ENCODE results near the gene DSCAML1. TPM values are rescaled to one million over a fixed set of nuclear protein-coding genes. Genes with fewer than 3 reads are reported as not detected.

The DSCAML1 gene
- total and polyA plus RNA-seq, 4 donors = 0.18 to 1.5 (median 1.1) TPM

GRCh38 chr11:117691218-117691514 is 105.8 kb downstream of the DSCAML1 start:
- no peak for ATAC-seq (ENCODE audit: insufficient read depth, low FRiP score)
- 57 to 68% methylated on average over 4 of the region's 4 CpGs for WGBS, 2 donors
- Histone ChIP-seq H3K9ac (ENCODE audit: insufficient read depth in 1 of 2, low read length in 2 of 2) (no peak overlapping the region), H3K4me3 (no peak overlapping the region), H3K27me3 (ENCODE audit: control insufficient read depth in 3 of 3, insufficient read depth in 3 of 3, low read length in 2 of 3) (peaks cover 0 to 3% (median 2%) of the 10 kb centered on the region in 3 donors), H3K27ac (ENCODE audit: low read depth in 1 of 2, low read length in 1 of 2) (no peak overlapping the region), H3K36me3 (ENCODE audit: control insufficient read depth in 4 of 4, insufficient read depth in 4 of 4, low read length in 4 of 4) (no peaks in the 10 kb centered on the region), H3K4me1 (ENCODE audit: control insufficient read depth in 5 of 5, insufficient read depth in 5 of 5, low read length in 5 of 5) (peaks cover 0 to 5% (median 0%) of the 10 kb centered on the region in 5 donors), H3K9me3 (ENCODE audit: control insufficient read depth in 4 of 4, insufficient read depth in 3 of 4, low read length in 3 of 4) (peaks cover 0 to 4% (median 0%) of the 10 kb centered on the region in 4 donors)
- no peak for TF ChIP-seq CTCF (IDR thresholded peaks at IDR 0.05; ENCODE audit: control extremely low read depth, extremely low read depth)
- DNase-seq = no peak

- TF ChIP-seq CTCF (IDR thresholded peaks at IDR 0.05; ENCODE audit: control extremely low read depth, extremely low read depth) = no peak
- H3K4me1 ChIP-seq (ENCODE audit: control insufficient read depth in 5 of 5, insufficient read depth in 5 of 5, low read length in 5 of 5) = peaks cover 0 to 5% (median 0%) of the 10 kb centered on the region in 5 donors
- ATAC-seq (ENCODE audit: insufficient read depth, low FRiP score) (no peak), DNase-seq (no peak)
- no peak overlapping the region for H3K27ac ChIP-seq (ENCODE audit: low read depth in 1 of 2, low read length in 1 of 2)
- 83 to 85% methylated on average over 8 of the region's 8 CpGs for WGBS, 2 donors
- no peaks in the 10 kb centered on the region for H3K36me3 ChIP-seq (ENCODE audit: control insufficient read depth in 4 of 4, insufficient read depth in 4 of 4, low read length in 4 of 4)
- H3K27me3 ChIP-seq (ENCODE audit: control insufficient read depth in 3 of 3, insufficient read depth in 3 of 3, low read length in 2 of 3) = peaks cover 0 to 3% (median 2%) of the 10 kb centered on the region in 3 donors
- H3K4me3 ChIP-seq = no peak overlapping the region
- H3K9ac ChIP-seq (ENCODE audit: insufficient read depth in 1 of 2, low read length in 2 of 2) = no peak overlapping the region
- peaks cover 0 to 4% (median 0%) of the 10 kb centered on the region in 4 donors for H3K9me3 ChIP-seq (ENCODE audit: control insufficient read depth in 4 of 4, insufficient read depth in 3 of 4, low read length in 3 of 4)
These were observed 106.4 kb downstream of the DSCAML1 start for GRCh38 chr11:117690484-117691217.

DNA sequence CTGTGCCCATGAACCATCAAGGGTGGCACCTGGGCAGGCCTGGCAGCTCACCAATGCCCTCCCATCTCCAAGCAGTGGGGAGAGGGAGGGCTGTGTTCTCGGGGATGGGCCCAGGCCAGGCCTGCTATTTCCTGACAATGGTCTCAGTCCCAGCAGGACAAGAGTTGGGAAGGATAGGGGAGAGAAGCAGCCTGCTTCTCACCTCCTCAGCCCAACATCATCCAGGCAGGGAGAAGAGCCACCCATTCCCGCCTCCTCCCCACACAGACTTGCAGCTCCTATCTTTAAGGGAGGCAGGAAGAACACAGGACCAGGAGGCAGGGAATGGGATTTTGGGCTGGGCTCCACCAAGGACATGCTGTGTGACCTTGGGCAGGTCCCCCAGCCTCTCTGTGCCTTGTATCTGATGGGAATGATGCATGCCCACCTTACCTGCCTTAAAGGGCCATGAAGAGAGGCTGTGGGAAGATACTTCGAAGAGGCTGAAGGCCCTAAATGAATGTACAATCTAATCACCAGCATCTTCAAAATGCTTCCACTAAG is 108.7 kb downstream of the DSCAML1 start:
- H3K4me3 ChIP-seq = no peak overlapping the region
- H3K36me3 ChIP-seq (ENCODE audit: control insufficient read depth in 4 of 4, insufficient read depth in 4 of 4, low read length in 4 of 4) = no peaks in the 10 kb centered on the region
- peak overlapping the region in 1 of 2 donors; percentile 17 for H3K9ac ChIP-seq (ENCODE audit: insufficient read depth in 1 of 2, low read length in 2 of 2)
- 67 to 86% methylated on average over 3 of the region's 3 CpGs for WGBS, 2 donors
- ATAC-seq (ENCODE audit: insufficient read depth, low FRiP score) = no peak
- TF ChIP-seq CTCF (IDR thresholded peaks at IDR 0.05; ENCODE audit: control extremely low read depth, extremely low read depth) = no peak
- no peak for DNase-seq
- peaks cover 0 to 5% (median 0%) of the 10 kb centered on the region in 5 donors for H3K4me1 ChIP-seq (ENCODE audit: control insufficient read depth in 5 of 5, insufficient read depth in 5 of 5, low read length in 5 of 5)
- no peaks in the 10 kb centered on the region for H3K9me3 ChIP-seq (ENCODE audit: control insufficient read depth in 4 of 4, insufficient read depth in 3 of 4, low read length in 3 of 4)
- no peak overlapping the region for H3K27ac ChIP-seq (ENCODE audit: low read depth in 1 of 2, low read length in 1 of 2)
- peaks cover 0 to 3% (median 2%) of the 10 kb centered on the region in 3 donors for H3K27me3 ChIP-seq (ENCODE audit: control insufficient read depth in 3 of 3, insufficient read depth in 3 of 3, low read length in 2 of 3)
